HG03159 (cell line): Measurements from ENCODE around the gene SLC35A5.
"Not testable (repeated sequence)": the region's sequence is repeated elsewhere in the genome, so short reads cannot be mapped to it uniquely, and the experiment has no call there.

Experiments used
- ATAC-seq: cut with Tn5 transposase; IDR thresholded peaks from one replicate; pipeline ENCODE4 v1.9.1; 2021; ENCODE audit warnings: mild to moderate bottlenecking, moderate library complexity; ENCODE audit not compliant: unreplicated experiment

SLC35A5 gene, protein sequence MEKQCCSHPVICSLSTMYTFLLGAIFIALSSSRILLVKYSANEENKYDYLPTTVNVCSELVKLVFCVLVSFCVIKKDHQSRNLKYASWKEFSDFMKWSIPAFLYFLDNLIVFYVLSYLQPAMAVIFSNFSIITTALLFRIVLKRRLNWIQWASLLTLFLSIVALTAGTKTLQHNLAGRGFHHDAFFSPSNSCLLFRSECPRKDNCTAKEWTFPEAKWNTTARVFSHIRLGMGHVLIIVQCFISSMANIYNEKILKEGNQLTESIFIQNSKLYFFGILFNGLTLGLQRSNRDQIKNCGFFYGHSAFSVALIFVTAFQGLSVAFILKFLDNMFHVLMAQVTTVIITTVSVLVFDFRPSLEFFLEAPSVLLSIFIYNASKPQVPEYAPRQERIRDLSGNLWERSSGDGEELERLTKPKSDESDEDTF

GRCh38 chr3:112561734-112562529, at the start of gene SLC35A5, which contains the start of gene ATG3:
SLC35A5 (plus strand) TSS chr3:112562045; CDS start chr3:112563404, 1,359 bp downstream.
ATG3 (minus strand) TSS chr3:112561962; CDS start chr3:112561528, 434 bp downstream.
- ATAC-seq: peak; percentile 76

- ATAC-seq: no peak
Measured at GRCh38 chr3:112512320-112512719, 49.5 kb upstream of the SLC35A5 start.

GRCh38 chr3:112514527-112515128, 47.2 kb upstream of the SLC35A5 start:
- ATAC-seq: peak; percentile 99

GRCh38 chr3:112518970-112519369, 42.9 kb upstream of the SLC35A5 start:
- ATAC-seq: not testable (repeated sequence)

GRCh38 chr3:112519424-112520001, 42.3 kb upstream of the SLC35A5 start:
- ATAC-seq: peak; percentile 55

DNA sequence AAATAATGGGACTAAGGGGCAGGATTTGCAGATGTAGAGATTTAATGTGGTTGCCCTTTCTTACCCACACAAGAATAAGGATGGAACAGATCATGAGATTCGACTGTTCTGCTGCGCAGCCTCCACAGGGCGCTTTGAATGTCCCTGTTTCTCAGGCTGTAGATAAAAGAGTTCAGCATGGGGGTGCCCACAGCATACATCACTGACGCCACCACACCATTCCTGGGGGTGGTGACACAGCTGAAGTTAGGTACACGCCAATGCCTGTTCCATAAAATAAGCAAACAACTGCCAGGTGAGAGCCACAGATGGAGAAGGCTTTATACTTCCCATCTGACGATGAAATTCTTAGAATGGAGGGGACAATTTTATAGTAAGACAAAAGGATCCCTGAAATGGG, 37.7 kb upstream of the SLC35A5 start:
- ATAC-seq: not testable (repeated sequence)

- ATAC-seq: no peak
Measured at GRCh38 chr3:112530573-112530972, 31.3 kb upstream of the SLC35A5 start.

DNA sequence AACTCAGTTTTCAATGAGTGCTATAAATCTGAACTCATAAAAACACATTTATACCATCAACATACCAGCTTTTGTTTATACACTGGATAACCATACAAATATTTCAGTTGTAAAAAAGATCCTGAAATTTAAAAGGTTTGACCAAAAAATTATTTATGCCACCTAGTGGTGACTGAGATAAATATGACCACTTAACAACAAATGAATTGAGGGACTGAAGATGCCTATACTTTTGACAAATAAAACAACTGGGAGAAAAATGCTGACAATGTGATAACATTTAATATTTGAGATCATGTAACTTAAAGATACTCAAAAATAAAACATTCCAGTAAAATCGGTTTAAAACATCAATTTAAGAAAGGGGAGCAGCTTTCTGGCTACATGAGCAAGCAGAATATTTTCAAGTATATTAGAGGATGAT, 30.5 kb upstream of the SLC35A5 start:
- ATAC-seq: no peak

- peak; percentile 91 for ATAC-seq
Measured at GRCh38 chr3:112539825-112540650, 21.8 kb upstream of the SLC35A5 start.

GRCh38 chr3:112546216-112546759, 15.6 kb upstream of the SLC35A5 start:
- ATAC-seq: no peak

DNA sequence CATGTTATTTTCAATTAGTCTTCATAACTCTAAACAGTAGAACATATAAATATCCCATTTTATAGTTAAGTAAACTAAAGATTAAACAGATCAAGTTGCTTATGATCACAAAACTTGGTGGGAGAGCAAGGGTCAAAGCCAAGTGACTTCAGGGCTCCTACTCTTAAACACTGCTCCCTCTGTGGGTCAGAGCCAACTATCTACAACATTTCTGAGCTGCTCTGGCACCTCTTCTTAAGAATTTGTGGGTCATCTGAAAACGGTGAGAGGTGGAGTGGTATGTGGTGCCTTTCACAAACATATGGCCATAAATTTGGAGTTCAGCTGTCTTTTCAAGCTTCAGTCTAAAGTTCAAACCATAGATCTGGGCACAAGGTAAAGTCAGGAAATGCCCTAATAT, 11.0 kb upstream of the SLC35A5 start:
- ATAC-seq: no peak

GRCh38 chr3:112555535-112556170, 6.2 kb upstream of the SLC35A5 start:
- no peak for ATAC-seq

GRCh38 chr3:112557976-112558375, 3.9 kb upstream of the SLC35A5 start:
- no peak for ATAC-seq

DNA sequence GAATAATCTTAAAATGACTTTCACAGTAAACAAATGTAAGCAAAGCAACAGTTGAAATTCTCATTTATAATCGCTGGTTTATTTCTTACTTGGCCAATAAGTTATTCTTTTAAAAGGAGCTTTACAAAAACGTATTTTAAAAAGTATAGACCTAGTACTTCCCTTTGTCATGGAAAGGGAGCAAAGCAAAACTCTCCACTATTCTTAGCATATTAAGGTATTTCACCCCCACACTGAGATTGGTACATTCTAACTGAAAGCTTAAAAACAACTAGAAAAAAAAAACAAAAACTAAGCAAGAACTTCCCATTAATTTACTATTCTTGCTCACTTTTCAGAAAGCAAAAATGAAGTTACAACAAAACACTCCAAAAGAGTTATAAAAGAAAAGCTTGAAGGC, 1.5 kb upstream of the SLC35A5 start:
- ATAC-seq: no peak

- ATAC-seq: peak; percentile 26
Measured at GRCh38 chr3:112560721-112561483, 943 bp upstream of the SLC35A5 start.

DNA sequence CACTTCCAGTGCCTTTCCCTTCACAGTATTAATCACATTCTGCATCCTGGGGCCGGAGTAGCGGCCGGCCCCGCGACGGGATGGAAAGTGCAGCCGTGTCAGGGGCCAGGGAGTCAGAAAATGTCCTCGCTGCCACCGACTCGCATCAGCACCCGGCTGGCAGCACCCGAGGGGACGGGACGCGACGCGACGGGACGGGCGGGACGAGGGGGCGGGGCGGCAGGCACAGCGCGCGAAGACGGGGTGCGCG, 436 bp upstream of the SLC35A5 start:
- ATAC-seq: peak; percentile 40

GRCh38 chr3:112564247-112564939, 2.5 kb downstream of the SLC35A5 start:
- ATAC-seq: not testable (repeated sequence)

DNA sequence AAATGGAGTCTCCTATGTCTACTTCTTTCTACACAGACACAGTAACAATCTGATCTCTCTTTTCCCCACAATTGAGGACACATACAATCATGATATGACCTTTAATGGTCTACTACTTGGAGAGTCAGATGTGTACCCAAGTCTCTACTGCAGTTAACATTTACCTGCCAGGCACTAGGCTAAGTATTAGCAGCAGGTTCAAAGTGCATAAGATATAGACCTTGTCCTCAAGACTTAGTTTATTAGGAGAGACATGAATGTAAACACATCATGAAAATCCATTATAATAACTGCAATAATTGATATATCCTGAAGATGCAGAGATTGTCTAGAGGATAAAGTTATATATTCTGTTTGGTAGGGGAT, 3.1 kb downstream of the SLC35A5 start:
- no peak for ATAC-seq
